Inflammatory macrophage treated with lipopolysaccharide for 4 hours (primary cell): Measurements from ENCODE around the gene GOLM1.

ENCODE experiments used
- DNase-seq: peaks from one replicate; pipeline ENCODE4 v3.0.0-alpha.2; 2020

Gene GOLM1

GRCh38 chr9:86043586-86043985 is 55.8 kb downstream of the GOLM1 start:
- no peak for DNase-seq

- DNase-seq = no peak
These were observed 57.0 kb downstream of the GOLM1 start for GRCh38 chr9:86042199-86042978.

- no peak for DNase-seq
These were observed 58.0 kb downstream of the GOLM1 start for GRCh38 chr9:86041311-86041741.

DNA sequence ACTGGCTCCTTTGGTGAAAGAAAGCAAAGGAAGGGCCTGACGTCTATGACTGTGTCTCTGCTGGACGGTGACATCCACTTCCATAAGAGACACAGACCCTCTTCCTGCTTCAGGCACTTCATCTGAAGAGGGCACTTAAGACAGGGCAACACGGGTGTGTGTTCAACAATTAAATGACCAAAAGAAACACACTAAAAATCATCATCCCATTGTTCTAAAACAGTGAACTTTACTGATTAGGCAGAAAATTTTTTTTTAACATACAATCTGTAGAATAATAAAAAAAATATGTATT is 58.5 kb downstream of the GOLM1 start:
- no peak for DNase-seq

- no peak for DNase-seq
These were observed 59.1 kb downstream of the GOLM1 start for GRCh38 chr9:86039991-86040860.

DNA sequence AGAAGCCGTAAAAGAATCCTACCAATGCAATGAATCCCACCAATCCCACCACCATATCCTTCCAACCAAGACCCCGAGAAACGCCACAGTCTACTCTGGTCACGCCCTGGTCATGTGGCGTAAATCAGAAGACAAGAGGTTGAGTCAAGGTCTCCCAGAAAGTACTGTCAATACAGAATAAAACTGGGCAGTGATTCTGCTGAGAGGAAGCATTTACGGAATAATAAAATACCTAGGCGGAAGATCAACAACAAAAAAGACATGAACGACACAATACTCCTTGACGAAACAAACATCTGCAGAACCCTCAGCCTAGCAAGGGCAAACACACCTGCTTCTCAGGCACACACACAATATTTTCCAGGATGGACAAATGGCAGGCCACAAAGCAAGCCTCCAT is 62.8 kb downstream of the GOLM1 start:
- no peak for DNase-seq

DNA sequence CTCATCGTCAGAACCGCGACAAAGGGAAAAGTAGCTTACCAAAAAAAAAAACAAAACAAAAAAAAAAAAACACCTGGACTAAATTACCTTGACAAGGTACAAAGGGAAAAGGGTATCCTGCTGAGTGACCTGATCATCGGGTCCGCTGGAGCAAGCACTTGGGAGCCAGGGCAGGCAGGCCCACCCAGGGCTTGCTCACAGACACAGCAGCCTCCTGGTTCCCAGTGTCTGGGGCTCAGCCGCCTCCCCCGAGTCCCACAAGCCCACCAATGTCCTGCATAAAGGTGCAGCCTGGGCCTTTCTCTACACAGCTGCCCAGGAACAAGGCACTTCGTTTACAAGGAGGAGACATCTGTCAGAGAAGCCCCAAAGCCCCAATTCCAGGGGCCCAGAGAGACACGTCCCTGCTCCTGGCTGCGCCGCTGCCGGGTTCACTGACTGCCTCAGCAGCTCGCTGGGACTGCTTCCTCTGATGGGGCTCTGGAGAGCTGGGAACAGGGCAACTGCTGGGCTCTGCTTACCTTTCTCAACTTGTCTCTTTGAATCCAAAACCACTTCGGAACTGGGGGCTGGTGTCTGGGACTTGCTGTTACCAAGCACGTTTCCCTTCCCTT is 63.4 kb downstream of the GOLM1 start:
- no peak for DNase-seq

GRCh38 chr9:86034863-86035734 is 64.3 kb downstream of the GOLM1 start:
- DNase-seq = peak; percentile 10

GRCh38 chr9:86027767-86028166 is 71.6 kb downstream of the GOLM1 start:
- no peak for DNase-seq

- no peak for DNase-seq
These were observed 76.6 kb downstream of the GOLM1 start for GRCh38 chr9:86022687-86023266.

- no peak for DNase-seq
These were observed 78.2 kb downstream of the GOLM1 start for GRCh38 chr9:86021166-86021565.

- no peak for DNase-seq
These were observed 78.6 kb downstream of the GOLM1 start for GRCh38 chr9:86020731-86021130.

- DNase-seq = no peak
These were observed 90.2 kb downstream of the GOLM1 start for GRCh38 chr9:86009133-86009532.

DNA sequence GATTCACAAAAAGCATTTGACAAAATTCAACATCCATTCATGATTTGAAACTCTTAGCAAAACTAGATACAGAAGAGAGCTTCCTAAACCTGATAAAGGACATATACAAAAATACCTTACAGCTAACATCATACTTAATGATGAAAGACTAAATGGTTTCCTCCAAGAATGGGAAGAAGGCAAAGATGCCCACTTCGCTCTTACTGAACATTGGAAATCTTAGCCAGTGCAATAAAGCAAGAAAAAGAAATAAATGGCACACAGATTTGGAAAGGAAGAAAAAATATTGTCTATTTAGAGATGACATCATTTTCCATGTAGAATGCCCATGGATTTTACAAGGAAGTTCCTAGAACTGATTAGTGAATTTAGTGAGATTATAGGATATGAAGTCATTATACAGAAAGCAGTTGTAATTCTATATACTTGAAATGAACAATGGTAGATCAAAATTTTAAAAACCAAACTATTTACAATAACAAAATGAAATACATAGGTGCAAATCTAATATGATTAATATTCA is 94.0 kb downstream of the GOLM1 start:
- no peak for DNase-seq

- peak; percentile 32 for DNase-seq
These were observed 103.8 kb downstream of the GOLM1 start for GRCh38 chr9:85995599-85995998.

- DNase-seq = no peak
These were observed 104.3 kb downstream of the GOLM1 start for GRCh38 chr9:85995097-85995496.

GRCh38 chr9:85994191-85994590 is 105.2 kb downstream of the GOLM1 start:
- DNase-seq = no peak

GRCh38 chr9:85987236-85987635 is 112.1 kb downstream of the GOLM1 start:
- no peak for DNase-seq

DNA sequence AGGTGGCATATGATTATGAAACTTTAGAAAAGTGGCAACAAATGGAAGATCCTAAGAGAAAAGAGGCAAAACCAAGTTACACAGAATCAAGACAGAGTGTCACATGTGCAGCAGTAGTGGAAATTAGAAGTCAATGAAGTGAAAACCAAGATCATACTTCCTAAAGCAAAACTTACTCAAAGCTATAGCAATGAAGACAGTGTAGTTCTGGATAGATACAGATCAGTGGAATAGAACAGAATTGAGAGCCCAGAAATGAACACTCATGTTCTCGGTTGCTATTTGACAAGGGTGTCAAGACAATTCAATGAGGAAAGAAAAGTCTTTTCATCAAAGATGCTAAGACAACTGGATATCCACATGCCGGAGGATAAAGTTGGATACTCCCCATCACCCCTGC is 114.9 kb downstream of the GOLM1 start:
- DNase-seq = no peak

GRCh38 chr9:85981369-85981768 is 118.0 kb downstream of the GOLM1 start:
- no peak for DNase-seq

DNA sequence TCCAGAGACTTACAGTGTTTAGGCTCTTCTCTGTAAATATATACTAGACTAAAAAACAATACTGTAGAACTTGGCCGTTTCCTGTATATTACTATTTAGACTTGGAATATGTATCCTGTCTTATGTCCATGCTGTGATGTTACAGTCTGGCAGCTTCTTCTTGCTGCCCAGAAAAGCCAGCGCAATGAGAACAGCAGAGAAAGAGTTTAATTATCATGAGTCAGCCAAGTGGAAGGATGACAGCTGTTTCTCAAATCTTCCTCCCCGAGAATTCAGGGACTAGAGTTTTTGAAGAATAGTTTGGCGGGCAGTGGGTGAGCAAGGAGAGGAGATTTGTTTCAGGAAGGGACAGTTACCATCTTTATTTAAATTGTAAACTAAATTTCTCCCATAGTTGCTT is 120.9 kb downstream of the GOLM1 start:
- no peak for DNase-seq
